ENCODE data around the gene SLC6A19.

Gene SLC6A19

GRCh38 chr5:1181451-1182359, 19.7 kb upstream of the SLC6A19 start:
- no peak for DNase-seq
- H3K27me3 Mint-ChIP-seq: no peaks in the 10 kb centered on the region
- H3K9me3 Mint-ChIP-seq: no peaks in the 10 kb centered on the region
- ATAC-seq (replicated peaks): no peak
- no peak overlapping the region for H3K4me3 Mint-ChIP-seq
- no peak overlapping the region for H3K27ac Mint-ChIP-seq
- H3K36me3 Mint-ChIP-seq: no peaks in the 10 kb centered on the region
- H3K4me1 Mint-ChIP-seq: no peaks in the 10 kb centered on the region

- DNase-seq (no peak), ATAC-seq (replicated peaks) (no peak)
- Mint-ChIP-seq H3K36me3 (no peaks in the 10 kb centered on the region), H3K4me3 (no peak overlapping the region), H3K9me3 (no peaks in the 10 kb centered on the region), H3K27me3 (no peaks in the 10 kb centered on the region), H3K27ac (no peak overlapping the region), H3K4me1 (no peaks in the 10 kb centered on the region)
These were observed 19.1 kb upstream of the SLC6A19 start for GRCh38 chr5:1182360-1182632.

DNA sequence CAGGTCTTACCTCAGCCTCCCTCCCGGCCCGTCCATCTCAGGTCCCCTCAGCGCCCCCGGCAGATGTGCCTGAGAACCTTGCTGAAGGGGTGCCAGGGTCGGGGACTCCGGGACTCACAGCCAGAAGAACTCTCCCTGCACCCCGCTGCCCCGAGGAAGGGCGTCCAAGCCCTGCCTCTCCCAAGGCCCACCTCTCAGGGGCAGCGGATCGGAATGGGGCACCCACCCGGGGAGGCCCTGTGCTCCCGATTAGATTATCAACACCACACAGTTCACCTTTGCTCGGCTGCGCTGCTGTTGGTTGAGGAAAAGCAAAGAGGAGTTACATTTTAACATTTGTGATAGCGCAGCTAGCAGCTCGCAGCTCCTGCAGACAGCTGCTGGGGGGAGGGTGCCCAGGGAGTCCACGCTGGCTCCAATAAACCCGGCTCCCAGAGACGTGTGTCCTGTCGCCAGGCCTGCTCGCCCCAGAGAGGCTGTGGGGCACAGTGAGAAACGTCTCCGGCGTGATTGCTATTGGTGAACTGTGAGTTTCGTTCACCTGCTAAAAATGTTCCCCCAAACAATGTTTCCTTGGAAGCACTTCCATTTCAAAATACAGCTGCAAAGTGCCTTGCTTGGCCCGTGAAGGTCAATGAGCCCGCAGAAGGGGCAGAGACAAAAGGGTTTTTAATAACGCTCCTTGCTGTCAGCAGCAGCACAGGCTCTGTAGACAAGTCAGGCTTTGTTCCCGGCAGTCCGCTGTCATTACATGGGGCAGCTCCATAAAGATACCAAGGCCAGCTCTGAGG, 18.6 kb upstream of the SLC6A19 start:
- H3K36me3 Mint-ChIP-seq: no peaks in the 10 kb centered on the region
- no peak overlapping the region for H3K27ac Mint-ChIP-seq
- DNase-seq (no peak), ATAC-seq (replicated peaks) (no peak)
- H3K4me1 Mint-ChIP-seq: no peaks in the 10 kb centered on the region
- no peaks in the 10 kb centered on the region for H3K9me3 Mint-ChIP-seq
- no peak overlapping the region for H3K4me3 Mint-ChIP-seq
- no peaks in the 10 kb centered on the region for H3K27me3 Mint-ChIP-seq

DNA sequence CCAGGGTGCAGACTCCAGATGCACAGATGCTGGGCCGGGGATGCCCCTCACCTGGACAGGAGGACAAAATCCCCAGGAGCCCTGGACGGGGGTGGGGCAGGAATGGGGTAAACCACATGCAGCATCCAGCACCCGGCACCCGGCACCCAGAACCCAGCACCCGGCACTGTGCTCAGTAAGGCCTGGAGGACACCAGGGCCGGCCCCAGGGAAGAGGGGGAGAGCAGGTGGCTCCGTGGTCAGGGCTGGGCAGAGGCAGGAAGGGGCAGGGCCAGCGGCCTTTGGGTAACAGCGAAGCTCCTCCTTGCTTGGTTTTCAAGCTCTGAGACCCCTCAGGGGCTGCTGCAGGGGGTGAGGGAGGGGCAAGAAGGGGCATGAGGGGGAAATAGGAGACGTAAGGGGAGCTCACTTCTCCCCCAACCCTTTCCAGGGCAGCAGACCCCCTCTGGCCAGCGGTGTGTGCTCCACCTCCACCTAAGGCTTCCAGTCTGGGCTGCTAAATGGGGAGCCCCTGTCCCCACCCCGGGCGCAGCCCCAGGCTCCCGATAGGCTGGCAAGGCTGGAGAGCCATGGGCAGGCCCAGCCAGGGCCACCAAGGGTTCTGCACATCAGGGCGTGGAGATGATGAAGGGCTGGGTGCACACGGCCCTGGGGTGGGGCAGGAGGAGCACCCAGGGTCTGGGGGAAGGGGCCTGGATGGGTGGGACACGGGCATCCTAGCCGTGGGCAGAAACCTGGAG, 17.8 kb upstream of the SLC6A19 start:
- ATAC-seq (replicated peaks): no peak
- no peaks in the 10 kb centered on the region for H3K27me3 Mint-ChIP-seq
- DNase-seq: no peak
- no peaks in the 10 kb centered on the region for H3K4me1 Mint-ChIP-seq
- no peaks in the 10 kb centered on the region for H3K9me3 Mint-ChIP-seq
- no peak overlapping the region for H3K4me3 Mint-ChIP-seq
- H3K27ac Mint-ChIP-seq: no peak overlapping the region
- H3K36me3 Mint-ChIP-seq: no peaks in the 10 kb centered on the region

DNA sequence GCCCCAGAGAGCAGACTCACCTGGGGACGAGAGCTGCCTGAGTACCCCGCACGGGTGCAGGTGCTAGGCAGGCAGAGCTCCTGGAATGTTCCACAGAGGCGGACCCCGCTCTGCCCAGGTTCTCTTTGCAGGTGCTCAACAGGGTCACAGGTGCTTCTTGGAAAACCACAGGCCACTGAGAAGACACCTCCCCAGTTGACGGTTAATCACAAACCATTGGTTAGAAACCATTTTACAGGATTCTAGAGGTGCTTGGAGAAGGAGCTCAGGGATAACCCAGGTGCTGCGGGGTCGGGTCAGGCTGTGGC, 17.3 kb upstream of the SLC6A19 start:
- Mint-ChIP-seq H3K36me3 (no peaks in the 10 kb centered on the region), H3K27ac (no peak overlapping the region), H3K27me3 (peaks cover 0 to 5% of the 10 kb centered on the region in 2 donors), H3K4me1 (no peaks in the 10 kb centered on the region), H3K9me3 (no peaks in the 10 kb centered on the region), H3K4me3 (no peak overlapping the region)
- DNase-seq (no peak), ATAC-seq (replicated peaks) (no peak)

DNA sequence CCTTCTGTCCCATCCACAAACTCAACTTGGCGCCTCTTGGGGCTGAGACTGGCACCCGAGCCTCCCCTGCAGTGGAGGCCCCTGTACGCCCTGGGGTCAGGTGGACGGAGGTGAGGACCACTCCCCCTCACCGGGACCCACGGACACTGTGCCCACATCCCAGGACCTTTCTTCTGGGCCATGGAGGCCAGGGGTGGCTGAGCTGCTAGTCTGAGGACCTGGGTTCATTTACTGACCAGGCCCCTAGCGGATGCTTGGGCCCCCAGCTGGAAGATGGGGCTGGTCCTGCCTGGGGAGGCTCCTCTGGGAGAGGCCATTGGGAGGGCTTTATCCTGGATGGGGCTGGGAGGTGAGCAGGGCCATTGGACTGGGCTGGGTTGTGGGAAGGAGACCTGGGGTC, 16.9 kb upstream of the SLC6A19 start:
- H3K27ac Mint-ChIP-seq: no peak overlapping the region
- H3K27me3 Mint-ChIP-seq: peaks cover 0 to 8% of the 10 kb centered on the region in 2 donors
- ATAC-seq (replicated peaks): no peak
- H3K4me3 Mint-ChIP-seq: no peak overlapping the region
- DNase-seq: no peak
- H3K4me1 Mint-ChIP-seq: no peaks in the 10 kb centered on the region
- no peaks in the 10 kb centered on the region for H3K9me3 Mint-ChIP-seq
- H3K36me3 Mint-ChIP-seq: no peaks in the 10 kb centered on the region

GRCh38 chr5:1185038-1185627, 16.3 kb upstream of the SLC6A19 start:
- ATAC-seq (replicated peaks): no peak
- Mint-ChIP-seq H3K36me3 (no peaks in the 10 kb centered on the region), H3K4me1 (peaks cover 1 to 2% of the 10 kb centered on the region in 2 donors), H3K4me3 (no peak overlapping the region), H3K27me3 (peaks cover 3 to 11% of the 10 kb centered on the region in 2 donors), H3K9me3 (no peaks in the 10 kb centered on the region), H3K27ac (no peak overlapping the region)
- no peak for DNase-seq

DNA sequence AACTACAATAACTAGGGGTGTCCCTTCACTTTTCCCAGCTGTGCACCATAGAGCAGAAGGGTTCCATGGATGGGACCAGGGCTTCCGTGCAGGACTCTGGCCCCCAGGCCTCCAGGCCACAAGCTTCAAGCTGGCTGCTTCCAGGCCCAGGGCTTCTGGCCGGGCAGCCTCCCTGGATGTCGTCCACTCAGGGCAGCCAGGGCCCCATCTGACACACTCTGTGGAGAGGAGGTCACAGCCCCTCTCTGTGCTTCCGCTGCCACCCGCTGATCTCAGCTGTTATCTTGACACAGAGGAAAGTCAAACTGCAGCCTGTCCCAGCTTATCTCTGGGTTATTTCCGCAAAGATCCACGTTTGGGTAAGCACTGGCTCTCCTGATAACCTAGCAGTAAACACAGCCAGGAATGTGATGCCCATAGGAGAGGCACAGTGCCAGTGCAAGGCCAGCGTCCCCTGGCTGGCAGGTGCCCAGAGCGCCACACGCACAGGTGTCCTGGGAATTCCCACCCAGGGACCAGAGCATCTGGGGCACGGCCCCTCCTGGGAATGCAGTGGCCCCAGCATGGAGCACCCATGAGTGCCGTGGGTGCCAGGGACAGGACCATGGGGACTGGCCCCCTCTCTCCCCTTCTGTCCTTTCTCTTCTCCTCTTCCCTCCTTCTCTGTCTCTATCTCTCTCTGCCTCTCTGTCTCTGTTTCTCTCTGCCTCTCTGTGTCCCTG, 15.6 kb upstream of the SLC6A19 start:
- Mint-ChIP-seq H3K27ac (no peak overlapping the region), H3K4me3 (no peak overlapping the region), H3K27me3 (peaks cover 10 to 17% of the 10 kb centered on the region in 2 donors), H3K4me1 (peaks cover 5 to 9% of the 10 kb centered on the region in 2 donors), H3K9me3 (no peaks in the 10 kb centered on the region), H3K36me3 (no peaks in the 10 kb centered on the region)
- DNase-seq (no peak), ATAC-seq (replicated peaks) (no peak)

DNA sequence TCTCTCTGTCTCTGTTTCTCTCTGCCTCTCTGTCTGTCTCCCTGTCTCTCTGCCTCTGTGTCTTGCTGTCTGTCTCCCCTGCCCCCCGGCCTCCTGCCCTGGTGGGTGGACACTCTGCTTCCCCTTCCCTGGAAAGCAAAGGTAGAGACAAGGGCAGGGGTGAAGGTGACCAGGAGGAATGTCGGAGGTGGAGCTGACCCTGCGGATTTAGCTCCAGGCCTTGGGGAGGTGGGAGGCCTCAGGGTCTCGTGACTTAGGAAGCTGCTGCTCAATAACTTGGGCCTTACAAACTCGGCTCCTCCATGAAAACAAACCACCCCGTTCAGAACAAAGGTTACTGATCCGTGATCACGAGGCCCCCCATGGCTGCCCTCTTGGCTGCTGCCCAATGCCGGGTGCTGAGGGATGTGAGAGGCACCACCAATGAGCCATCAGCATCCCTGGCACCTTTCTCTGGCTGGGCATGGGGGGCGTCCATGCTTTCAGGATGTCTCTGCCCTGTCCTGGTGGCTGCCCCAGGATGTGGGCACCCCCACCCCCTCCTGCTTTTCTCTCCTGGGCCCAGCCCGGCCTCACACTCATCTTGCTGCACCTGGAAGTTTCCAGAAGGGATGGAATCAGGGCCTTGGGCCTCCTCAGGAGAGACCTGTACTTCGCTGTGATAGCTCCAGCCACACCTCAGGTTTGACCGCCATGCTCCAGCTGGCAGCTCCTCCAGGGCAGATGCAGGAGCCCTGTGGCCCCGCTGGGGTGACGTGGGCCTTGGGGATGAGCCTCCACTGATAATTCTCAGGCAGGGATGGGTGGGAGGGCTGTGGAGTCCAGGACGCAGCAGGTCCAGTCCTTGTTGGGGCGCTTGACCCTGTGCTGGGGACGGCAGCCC, 14.8 kb upstream of the SLC6A19 start:
- Mint-ChIP-seq H3K4me3 (no peak overlapping the region), H3K4me1 (peaks cover 8 to 13% of the 10 kb centered on the region in 2 donors), H3K36me3 (no peaks in the 10 kb centered on the region)

DNA sequence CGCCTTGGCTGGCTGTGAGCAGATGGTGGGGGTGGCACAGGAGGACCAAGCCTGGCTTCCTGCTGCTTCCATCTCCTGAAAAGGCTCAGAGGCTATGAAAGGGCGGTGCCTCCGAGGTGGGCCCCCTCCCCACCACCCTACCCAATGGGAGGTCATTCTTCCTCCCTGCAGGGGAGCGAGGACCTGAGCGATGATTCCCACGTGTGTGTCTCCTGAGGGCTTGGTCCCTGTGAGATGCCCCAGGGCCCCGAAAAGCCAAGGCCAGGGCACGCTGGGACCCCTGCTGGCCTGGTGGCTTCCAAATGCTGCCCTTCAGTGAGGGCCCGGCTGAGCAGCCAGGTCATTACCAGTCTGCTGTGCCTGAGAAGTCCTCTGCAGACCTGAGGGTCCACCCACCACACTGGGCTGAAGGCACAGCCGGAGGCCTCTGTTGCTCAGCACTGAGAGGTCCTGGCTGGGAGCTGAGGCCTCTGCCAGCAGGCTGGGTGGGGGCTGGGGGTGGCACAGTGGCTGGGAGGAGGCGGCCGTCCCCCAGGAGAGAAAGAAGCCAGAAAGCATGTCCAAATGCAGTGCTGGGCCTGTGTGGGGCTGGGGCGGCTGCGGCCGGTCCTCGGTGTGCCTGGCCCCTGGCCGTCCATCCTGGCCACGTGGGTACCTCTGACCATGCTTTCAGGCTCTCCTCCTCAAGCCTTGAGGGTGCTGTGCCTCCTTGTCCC, 14.0 kb upstream of the SLC6A19 start:
- no peak overlapping the region for H3K4me3 Mint-ChIP-seq
- no peak for DNase-seq
- peaks cover 10 to 13% of the 10 kb centered on the region in 2 donors for H3K4me1 Mint-ChIP-seq
- no peak overlapping the region for H3K27ac Mint-ChIP-seq
- no peaks in the 10 kb centered on the region for H3K9me3 Mint-ChIP-seq
- no peaks in the 10 kb centered on the region for H3K36me3 Mint-ChIP-seq
- H3K27me3 Mint-ChIP-seq: peaks cover 23 to 26% of the 10 kb centered on the region in 2 donors
- no peak for ATAC-seq (replicated peaks)

More for the DNA sequence above, 14.8 kb upstream of the SLC6A19 start:
- no peak for ATAC-seq (replicated peaks)
- Mint-ChIP-seq H3K27ac (no peak overlapping the region), H3K9me3 (no peaks in the 10 kb centered on the region), H3K27me3 (peaks cover 15 to 21% of the 10 kb centered on the region in 2 donors)
- DNase-seq: no peak

- Mint-ChIP-seq H3K27me3 (peaks cover 28 to 30% of the 10 kb centered on the region in 2 donors), H3K4me1 (peaks cover 10 to 13% of the 10 kb centered on the region in 2 donors), H3K27ac (no peak overlapping the region), H3K4me3 (no peak overlapping the region), H3K9me3 (no peaks in the 10 kb centered on the region), H3K36me3 (no peaks in the 10 kb centered on the region)
- DNase-seq (no peak), ATAC-seq (replicated peaks) (no peak)
These were observed 13.5 kb upstream of the SLC6A19 start for GRCh38 chr5:1187950-1188334.

- Mint-ChIP-seq H3K4me1 (peaks cover 10 to 13% of the 10 kb centered on the region in 2 donors), H3K9me3 (no peaks in the 10 kb centered on the region), H3K4me3 (no peak overlapping the region), H3K27me3 (peaks cover 32 to 33% of the 10 kb centered on the region in 2 donors), H3K27ac (no peak overlapping the region), H3K36me3 (no peaks in the 10 kb centered on the region)
- ATAC-seq (replicated peaks): no peak
- DNase-seq: no peak
These were observed 12.9 kb upstream of the SLC6A19 start for GRCh38 chr5:1188464-1188863.

- H3K36me3 Mint-ChIP-seq: no peaks in the 10 kb centered on the region
- no peak overlapping the region for H3K27ac Mint-ChIP-seq
- H3K4me3 Mint-ChIP-seq: no peak overlapping the region
- DNase-seq (no peak), ATAC-seq (replicated peaks) (no peak)
- peaks cover 10 to 13% of the 10 kb centered on the region in 2 donors for H3K4me1 Mint-ChIP-seq
- H3K27me3 Mint-ChIP-seq: peaks cover 32 to 33% of the 10 kb centered on the region in 2 donors
- no peaks in the 10 kb centered on the region for H3K9me3 Mint-ChIP-seq
These were observed 12.1 kb upstream of the SLC6A19 start for GRCh38 chr5:1189269-1189668.

All from stimulated activated naive B cell treated with anti-CD40 and anti-IgM and Interleukin-4, amounts not matched to agents 10 μg/mL and 1 μg/mL and 100 μg/mL, for 72 hours (primary cell).